H1 (cell line): Measurements from ENCODE around the gene CASK. TPM values are rescaled to one million over a fixed set of nuclear protein-coding genes. Genes with fewer than 3 reads are reported as not detected.

Source experiments
- EP300 ChIP-seq, 2 experiments: IDR thresholded peaks; 1 replicate in 1 of 2; 2 replicates in 1 of 2; pipeline ENCODE4 v1.6.1; 2011 to 2012; ENCODE audit warnings: low read depth in 2 of 2, low read length in 2 of 2, mild to moderate bottlenecking in 2 of 2, borderline replicate concordance in 1 of 2, inconsistent platforms in 1 of 2, moderate library complexity in 1 of 2
- NRF1 ChIP-seq: IDR thresholded peaks from 2 replicates; pipeline ENCODE4 v1.6.1; 2011; ENCODE audit warnings: mild to moderate bottlenecking, low read depth, low read length, improper control_type of control experiment
- SUZ12 ChIP-seq: fragments of 200-600 bp; sonication (generic); IDR thresholded peaks from 2 replicates; pipeline ENCODE4 v1.6.1; 2012; ENCODE audit warnings: mild to moderate bottlenecking, inconsistent platforms, low read length, moderate library complexity, mixed read lengths
- YY1 ChIP-seq: IDR thresholded peaks from 2 replicates; pipeline ENCODE4 v1.6.1; 2011; ENCODE audit warnings: low read depth, mild to moderate bottlenecking, low read length
- polyA plus RNA-seq, 7 experiments: library from polyadenylated mRNA; depleted of rRNA in 3 of 7; stranded (reverse) in 5 of 7; unstranded in 2 of 7; fragments of >200 nt in 5 of 7; fragments of 200-250 nt in 2 of 7; gene quantifications; 1 replicate in 5 of 7; 2 replicates in 1 of 7; 4 replicates in 1 of 7; pipeline versions ENCODE4 v1.2.1 to v1.2.3, GENCODE V29; 2011 to 2013; ENCODE audit warnings: missing spikeins in 2 of 7, mixed read lengths in 2 of 7
- total RNA-seq: library from RNA; stranded (reverse); fragmentation: NEBNext Ultra II Directional; extraction: Animal tissue kit (Norgen Biotek cat#: 25700); gene quantifications from 2 replicates; pipeline ENCODE4 v1.2.1, GENCODE V29; 2021

CASK gene
- total and polyA plus RNA-seq, 2 of the 8 experiments (the other 6 are each of a cell fraction or from before 2014, with no cell fraction given) = 21.6 to 55.1 TPM

DNA sequence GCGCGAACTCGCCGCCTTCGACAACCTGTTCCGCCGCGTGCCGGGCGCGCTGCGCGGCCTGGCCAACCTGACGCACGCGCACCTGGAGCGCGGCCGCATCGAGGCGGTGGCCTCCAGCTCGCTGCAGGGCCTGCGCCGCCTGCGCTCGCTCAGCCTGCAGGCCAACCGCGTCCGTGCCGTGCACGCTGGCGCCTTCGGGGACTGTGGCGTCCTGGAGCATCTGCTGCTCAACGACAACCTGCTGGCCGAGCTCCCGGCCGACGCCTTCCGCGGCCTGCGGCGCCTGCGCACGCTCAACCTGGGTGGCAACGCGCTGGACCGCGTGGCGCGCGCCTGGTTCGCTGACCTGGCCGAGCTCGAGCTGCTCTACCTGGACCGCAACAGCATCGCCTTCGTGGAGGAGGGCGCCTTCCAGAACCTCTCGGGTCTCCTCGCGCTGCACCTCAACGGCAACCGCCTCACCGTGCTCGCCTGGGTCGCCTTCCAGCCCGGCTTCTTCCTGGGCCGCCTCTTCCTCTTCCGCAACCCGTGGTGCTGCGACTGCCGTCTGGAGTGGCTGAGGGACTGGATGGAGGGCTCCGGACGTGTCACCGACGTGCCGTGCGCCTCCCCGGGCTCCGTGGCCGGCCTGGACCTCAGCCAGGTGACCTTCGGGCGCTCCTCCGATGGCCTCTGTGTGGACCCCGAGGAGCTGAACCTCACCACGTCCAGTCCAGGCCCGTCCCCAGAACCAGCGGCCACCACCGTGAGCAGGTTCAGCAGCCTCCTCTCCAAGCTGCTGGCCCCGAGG is 449.2 kb downstream of the CASK start (continued):
- no peak for TF ChIP-seq EP300 (IDR thresholded peaks at IDR 0.05; ENCODE audit: borderline replicate concordance in 1 of 2, low read depth in 2 of 2, low read length in 2 of 2)
- TF ChIP-seq NRF1 = no peak
- no peak for TF ChIP-seq SUZ12
- TF ChIP-seq YY1 = no peak
